COLO668 (cell line): ENCODE results near the gene TMEM14C.

Experiments
- DNase-seq: peaks from one replicate; lab custom pipeline; 2025; ENCODE audit not compliant: unreplicated experiment; lab: John Stamatoyannopoulos, UW

Gene TMEM14C

GRCh38 chr6:10722820-10723566 lies at the start of gene TMEM14C:
TMEM14C (plus strand) TSS chr6:10723070; CDS start chr6:10724614, 1,544 bp downstream.
- peak; percentile 96 for DNase-seq

DNA sequence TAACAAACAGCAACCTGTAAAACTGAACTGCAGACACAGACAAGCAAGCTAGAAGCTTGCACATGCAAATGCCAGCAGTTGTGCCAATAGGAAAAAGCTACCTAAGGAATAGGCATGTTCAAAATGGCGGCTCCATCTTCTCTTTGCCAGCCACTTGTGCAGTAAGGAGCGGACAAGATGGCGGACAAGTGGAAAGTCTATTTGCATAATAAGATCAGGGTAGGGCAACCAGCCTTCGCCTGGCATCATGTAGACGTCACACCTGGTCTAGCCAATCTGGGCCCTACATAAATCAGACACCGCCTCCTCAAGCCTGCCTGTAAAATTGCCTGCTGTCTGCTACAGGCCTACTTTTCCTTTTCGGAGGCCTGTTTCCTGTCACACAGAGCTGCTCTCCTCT lies 46.5 kb upstream of the TMEM14C start:
- no peak for DNase-seq

- DNase-seq, result no peak
Measured at GRCh38 chr6:10678456-10678855, 44.4 kb upstream of the TMEM14C start.

- no peak for DNase-seq
Measured at GRCh38 chr6:10681795-10682194, 41.1 kb upstream of the TMEM14C start.

GRCh38 chr6:10682355-10682988 lies 40.4 kb upstream of the TMEM14C start:
- DNase-seq, result no peak

DNA sequence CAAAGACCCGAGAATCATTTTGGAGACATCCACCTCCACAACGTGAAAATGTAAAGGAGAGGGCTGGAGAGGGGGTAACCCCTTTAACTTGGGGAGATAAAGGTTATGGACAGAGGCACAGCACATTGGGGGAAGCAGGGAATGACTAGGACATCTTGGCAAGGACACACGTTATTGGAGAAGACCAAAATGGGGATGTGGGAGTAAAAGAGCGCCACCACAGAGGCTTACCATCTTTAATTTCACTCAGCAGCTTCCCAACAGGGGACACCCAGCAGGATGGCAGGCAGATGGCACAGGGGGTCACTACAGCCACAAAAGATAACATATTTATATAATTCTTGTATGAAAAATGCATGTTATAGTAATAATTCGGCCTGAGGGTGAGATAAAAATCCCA lies 38.3 kb upstream of the TMEM14C start:
- no peak for DNase-seq

DNA sequence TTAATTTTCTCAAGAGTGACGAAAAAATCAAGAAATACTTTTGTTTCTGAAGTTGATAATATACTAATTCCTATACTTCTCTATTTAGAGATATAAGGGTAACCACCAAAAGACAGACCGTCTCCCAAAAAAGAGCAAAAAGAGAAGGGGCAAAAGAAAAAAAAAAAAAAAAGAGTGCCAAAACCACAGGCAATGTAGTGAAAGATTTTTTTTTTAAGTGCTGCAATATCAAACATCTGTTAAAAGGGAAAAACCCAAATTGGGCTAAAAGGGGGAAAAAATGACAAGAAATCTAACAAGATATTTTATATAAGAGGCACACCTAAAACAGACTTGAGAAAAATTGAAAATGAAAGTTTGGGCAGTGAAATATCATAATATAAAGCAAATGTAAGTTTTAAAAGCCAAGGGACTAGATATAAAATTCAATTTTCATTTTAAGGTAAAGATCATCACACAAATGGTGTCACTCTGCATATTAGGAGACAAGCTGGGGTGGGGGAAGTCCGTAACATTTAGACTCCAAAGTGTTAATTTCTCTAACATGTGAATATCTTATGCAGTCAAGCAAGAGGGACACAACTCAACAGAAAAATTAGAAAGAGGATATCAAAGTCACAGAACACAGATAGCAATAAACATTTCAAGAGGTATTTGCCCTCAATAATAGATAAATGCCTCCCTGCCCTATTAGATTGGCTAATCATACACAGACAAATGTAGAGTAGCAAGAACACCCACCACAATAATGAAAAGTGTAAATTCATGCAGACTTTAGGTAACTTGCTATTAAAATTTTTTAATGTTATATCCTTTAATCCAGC lies 37.6 kb upstream of the TMEM14C start:
- no peak for DNase-seq

DNA sequence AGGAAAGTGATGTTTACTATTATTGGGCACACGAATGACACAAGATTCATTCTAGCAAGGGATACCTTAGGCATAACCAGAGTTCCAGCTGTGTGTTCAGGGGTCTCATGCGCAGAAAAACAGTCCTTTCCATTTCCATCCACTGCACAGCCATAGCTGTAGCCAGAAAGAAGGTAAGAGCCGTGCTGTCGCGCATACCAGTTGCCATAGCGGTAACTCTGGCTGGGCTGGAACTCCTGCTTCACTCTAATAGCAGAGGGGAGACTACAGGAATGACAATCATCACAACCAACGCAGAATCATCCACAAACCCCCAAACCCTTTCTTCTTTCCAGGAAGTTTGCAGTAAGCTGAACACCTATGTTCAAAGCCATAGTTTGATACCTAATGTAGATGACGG lies 36.0 kb upstream of the TMEM14C start:
- no peak for DNase-seq

DNA sequence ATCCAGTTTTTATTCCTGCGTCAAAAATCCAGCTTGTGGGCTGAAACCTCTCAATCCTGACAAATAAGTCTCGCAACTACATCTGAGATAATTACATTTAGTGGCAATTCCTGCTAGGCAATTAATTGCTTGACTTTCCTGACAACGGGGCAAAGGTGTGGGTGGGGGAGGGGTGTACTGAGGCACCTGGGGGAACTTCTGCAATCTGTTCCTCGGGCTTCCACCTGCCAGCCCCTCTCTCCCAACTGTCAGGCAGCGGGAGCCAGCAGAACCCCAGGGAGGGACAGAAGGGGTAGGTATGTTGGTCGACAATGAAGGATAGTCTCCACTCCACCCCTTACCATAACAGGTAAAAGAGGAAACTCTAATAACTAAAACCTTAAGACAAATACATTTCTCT lies 35.3 kb upstream of the TMEM14C start:
- no peak for DNase-seq

DNA sequence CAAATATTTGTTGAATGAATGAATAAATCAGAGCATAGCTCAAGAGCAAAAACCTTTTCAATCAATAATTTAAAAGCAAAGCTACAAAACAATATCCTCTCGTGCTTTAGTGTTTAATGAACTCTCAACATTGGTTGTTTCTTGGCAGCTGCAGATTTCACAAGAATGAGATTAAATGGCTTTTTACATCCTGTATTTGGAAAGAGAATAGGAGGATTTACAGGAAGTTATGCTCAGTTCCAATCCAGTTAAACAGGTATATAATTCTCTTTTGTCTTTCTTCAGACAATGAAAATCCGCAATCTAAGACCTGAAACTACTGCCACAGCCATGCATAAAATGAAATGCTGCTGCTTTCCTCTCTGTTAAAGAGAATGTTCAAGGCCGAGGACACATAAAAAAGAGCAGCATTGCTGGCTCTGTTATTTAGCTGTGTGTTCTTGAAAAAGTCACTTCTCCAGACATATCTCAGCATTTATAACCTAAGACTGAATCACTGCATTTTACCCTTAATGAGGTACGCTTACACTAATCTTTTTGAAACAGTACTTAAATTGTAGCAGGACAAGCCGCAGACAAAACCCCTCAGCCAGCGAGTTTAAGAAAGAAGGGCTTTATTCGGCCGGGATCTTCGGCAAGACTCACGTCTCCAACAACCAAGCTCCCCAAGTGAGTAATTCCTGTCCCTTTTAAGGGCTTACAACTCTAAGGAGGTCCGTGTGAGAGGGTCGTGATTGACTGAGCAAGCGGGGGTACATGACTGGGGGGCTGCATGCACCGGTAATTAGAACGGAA lies 32.0 kb upstream of the TMEM14C start:
- no peak for DNase-seq

GRCh38 chr6:10692965-10693538 lies 29.8 kb upstream of the TMEM14C start:
- no peak for DNase-seq

DNA sequence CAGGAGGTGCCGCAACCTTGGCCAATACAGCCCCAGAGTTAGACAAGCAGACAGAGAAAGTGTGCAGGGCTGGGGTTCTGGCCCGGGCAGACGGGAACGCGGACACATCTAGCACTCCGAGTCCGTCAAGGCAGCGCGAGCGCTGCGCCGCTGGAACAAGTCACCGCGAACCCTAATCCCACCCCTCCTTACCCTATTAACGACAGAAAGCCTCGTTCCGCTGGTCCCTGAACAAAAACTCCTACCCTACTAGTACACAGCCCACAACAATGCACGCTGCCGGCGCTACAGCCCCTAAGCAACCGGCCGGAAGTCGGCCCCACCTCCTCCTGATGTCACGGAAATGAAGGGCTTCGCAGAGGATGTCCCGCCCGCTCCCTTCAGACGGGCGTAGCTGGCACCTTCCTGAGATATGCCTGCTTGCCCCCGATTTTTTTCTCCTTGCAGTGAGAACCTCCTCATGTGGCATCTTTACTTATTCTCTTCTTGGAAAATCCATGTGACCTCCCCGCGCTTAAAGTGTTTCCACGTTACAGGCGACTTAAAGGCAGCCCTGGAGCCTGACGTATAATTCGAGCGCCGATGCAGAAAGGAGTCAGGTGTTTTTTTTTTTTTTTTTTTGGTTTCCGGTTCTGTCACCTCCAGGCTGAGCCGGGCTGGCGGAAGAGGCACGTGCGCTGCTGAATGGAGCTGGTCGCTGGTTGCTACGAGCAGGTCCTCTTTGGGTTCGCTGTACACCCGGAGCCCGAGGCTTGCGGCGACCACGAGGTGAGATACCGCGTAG lies 28.4 kb upstream of the TMEM14C start, which contains the start of the genes C6orf52 and PAK1IP1:
Gene C6orf52 (minus strand): TSS at position 315 of the 784 bp plus-strand sequence. CDS start 7,066 bp downstream, outside the sequence.
Gene PAK1IP1 (plus strand): TSS at position 671 of the 784 bp plus-strand sequence. CDS start 14 bp downstream, at position 685.
- peak; percentile 89 for DNase-seq

- DNase-seq, result no peak
Measured at GRCh38 chr6:10695086-10695657, 27.7 kb upstream of the TMEM14C start.

GRCh38 chr6:10696655-10697054 lies 26.2 kb upstream of the TMEM14C start:
- DNase-seq, result no peak

DNA sequence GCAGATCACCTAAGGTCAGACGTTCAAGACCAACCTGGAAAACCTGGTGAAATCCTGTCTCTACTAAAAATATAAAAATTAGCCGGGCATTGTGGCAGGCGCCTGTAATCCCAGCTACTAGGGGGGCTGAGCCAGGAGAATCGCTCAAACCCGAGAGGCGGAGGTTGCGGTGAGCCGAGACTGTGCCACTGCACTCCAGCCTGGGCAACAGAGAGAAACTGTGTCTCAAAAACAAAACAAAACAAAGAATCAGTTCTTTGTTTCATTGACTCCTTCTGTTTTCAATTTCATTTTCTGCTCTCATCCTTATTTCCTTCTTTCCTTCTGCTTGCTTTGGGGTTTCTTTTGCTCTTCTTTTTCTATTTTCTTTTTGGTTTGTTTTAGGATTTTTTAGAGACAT lies 8.9 kb upstream of the TMEM14C start:
- DNase-seq, result no peak

DNA sequence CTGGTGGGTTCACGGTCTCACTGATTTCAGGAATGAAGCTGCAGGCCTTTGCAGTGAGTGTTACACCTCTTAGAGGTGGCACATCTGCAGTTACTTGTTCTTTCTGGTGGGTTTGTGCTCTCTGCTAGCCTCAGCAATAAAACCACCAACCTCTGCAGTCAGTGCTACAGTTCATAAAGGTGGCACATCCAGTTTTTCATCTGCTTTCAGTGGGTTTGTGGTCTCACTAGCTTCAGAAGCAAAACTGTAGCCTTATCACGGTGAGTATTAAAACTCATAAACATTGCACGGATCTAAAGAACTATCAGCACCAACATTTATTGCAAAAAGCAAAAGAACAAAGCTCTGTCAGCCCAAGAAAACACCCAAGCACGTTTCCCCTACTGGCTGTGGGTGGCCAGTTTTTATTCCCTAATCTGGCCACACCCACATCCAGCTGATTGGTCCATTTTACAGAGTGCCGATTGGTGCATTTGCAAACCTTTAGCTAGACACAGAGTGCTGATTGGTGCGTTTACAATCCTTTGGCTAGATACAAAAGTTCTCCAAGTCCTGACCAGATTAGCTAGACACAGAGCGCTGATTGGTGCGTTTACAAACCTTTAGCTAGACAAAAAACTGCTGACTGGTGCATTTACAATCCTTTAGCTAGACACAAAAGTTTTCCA lies 3.4 kb upstream of the TMEM14C start:
- no peak for DNase-seq

DNA sequence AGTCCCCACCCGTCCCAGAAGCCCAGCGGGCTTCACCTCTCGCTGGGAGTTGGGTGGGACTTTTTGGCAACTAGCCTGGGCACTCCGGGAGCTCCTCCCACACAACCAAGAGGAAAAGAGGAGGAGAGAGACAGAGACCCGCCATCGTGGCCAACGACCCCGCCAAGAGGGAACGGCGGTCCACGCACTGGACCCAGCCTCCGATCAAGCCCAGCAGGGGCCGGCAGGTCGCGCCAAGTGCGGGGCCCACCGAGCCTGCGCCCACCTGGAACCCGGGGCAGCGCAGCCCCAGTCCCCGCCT lies 3.0 kb upstream of the TMEM14C start:
- DNase-seq, result no peak

DNA sequence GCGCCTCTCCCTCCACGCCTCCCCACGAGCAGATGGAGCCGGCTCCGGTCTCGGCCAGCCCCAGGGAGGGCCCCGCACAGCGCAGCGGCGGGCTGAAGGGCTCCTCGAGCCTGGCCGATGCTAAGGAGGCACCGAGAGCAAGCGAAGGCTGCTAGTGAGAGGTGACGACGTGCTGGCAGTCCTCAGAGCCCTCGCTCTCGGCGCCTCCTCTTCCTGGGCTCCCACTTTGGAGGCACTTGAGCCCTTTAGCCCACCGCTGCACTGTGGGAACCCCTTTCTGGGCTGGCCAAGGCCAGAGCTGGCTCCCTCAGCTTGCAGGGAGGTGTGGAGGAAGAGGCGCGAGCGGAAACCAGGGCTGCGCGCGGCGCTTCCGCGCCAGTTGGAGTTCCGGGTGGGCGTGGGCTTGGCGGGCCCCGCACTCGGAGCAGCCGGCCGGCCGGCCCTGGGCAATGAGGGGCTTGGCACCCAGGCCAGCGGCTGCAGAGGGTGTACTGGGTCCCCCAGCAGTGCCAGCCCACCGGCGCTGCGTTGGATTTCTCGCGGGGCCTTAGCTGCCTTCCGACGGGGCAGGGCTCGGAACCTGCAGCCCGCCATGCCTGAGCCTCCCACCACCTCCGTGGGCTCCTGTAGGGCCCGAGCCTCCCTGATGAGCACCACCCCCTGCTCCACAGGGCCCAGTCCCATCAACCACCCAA lies 2.5 kb upstream of the TMEM14C start:
- DNase-seq, result no peak
